ENCODE measurements around the gene HIGD1B. TPM values are rescaled to one million over a fixed set of nuclear protein-coding genes. Genes with fewer than 3 reads are reported as not detected.

HIGD1B gene
- total RNA-seq, 1 donor from 2014 or later = not detected

- TF ChIP-seq, protein P1, sequence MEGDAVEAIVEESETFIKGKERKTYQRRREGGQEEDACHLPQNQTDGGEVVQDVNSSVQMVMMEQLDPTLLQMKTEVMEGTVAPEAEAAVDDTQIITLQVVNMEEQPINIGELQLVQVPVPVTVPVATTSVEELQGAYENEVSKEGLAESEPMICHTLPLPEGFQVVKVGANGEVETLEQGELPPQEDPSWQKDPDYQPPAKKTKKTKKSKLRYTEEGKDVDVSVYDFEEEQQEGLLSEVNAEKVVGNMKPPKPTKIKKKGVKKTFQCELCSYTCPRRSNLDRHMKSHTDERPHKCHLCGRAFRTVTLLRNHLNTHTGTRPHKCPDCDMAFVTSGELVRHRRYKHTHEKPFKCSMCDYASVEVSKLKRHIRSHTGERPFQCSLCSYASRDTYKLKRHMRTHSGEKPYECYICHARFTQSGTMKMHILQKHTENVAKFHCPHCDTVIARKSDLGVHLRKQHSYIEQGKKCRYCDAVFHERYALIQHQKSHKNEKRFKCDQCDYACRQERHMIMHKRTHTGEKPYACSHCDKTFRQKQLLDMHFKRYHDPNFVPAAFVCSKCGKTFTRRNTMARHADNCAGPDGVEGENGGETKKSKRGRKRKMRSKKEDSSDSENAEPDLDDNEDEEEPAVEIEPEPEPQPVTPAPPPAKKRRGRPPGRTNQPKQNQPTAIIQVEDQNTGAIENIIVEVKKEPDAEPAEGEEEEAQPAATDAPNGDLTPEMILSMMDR (IDR thresholded peaks at IDR 0.05) = no peak
- Mint-ChIP-seq H3K36me3 (ENCODE audit: low read depth) (peaks cover 47% of the 10 kb centered on the region), H3K27ac (no peak overlapping the region), H3K27me3 (no peaks in the 10 kb centered on the region), H3K9me3 (no peaks in the 10 kb centered on the region), H3K4me1 (peaks cover 10% of the 10 kb centered on the region), H3K4me3 (no peak overlapping the region)
- ATAC-seq (ENCODE audit: low read depth) = no peak
- ChIA-PET POLR2A (no interaction called here), CTCF (no interaction called here)
- no peak for DNase-seq
- intact Hi-C loops (cut with micrococcal nuclease) = no loop called here
These were observed 1.3 kb downstream of the HIGD1B start for GRCh38 chr17:44848961-44849489.

DNA sequence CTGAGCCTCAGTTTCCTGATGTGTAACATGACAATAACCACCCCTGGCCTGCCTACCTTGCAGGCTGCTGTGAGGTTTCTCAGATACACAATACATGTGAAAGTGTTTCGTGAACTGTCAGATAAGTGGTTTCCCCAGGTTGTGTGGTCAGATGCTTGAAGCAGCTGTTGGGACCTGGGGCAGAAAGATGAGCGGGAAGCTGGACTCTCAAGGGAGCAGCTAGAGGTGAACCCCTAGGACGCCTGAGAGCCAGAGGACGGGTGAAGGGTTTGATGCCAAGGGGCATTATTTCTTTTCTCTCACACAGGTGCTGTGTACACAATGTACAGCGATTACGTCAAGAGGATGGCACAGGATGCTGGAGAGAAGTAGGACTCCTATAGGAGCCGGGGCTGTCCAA is 2.3 kb downstream of the HIGD1B start:
- ATAC-seq (ENCODE audit: low read depth) (no peak), DNase-seq (no peak)
- ChIA-PET POLR2A (no interaction called here), CTCF (no interaction called here)
- no peaks in the 10 kb centered on the region for H3K9me3 Mint-ChIP-seq
- TF ChIP-seq, protein P1 (IDR thresholded peaks at IDR 0.05) = no peak
- peaks cover 57% of the 10 kb centered on the region for H3K36me3 Mint-ChIP-seq (ENCODE audit: low read depth)
- H3K4me1 Mint-ChIP-seq = peaks cover 10% of the 10 kb centered on the region
- no peak overlapping the region for H3K4me3 Mint-ChIP-seq
- H3K27ac Mint-ChIP-seq = peak overlapping the region; percentile 67
- no peaks in the 10 kb centered on the region for H3K27me3 Mint-ChIP-seq
- intact Hi-C loops (cut with micrococcal nuclease) = no loop called here

DNA sequence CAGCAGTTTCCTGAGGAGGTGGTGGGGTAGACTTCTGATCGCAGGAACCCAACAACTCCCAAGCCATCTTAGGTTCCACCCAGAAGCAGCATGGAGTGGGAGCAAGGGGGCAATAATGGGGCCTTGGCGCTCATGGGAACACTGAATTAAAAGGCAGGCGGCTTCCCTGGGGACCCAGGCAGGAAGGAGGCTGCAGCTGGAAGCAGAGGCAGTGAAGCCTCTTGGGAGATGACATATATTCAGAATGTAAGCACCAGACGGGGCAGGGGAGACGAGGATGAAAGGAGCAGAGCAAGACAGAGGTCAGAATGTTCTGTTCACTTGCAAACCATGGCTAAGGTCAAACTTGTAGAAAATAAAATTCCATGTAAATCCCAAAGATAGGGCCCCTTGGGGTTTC is 2.9 kb downstream of the HIGD1B start:
- ChIA-PET CTCF (no interaction called here), POLR2A (no interaction called here)
- Mint-ChIP-seq H3K9me3 (no peaks in the 10 kb centered on the region), H3K27me3 (no peaks in the 10 kb centered on the region), H3K4me3 (no peak overlapping the region), H3K4me1 (peaks cover 10% of the 10 kb centered on the region), H3K36me3 (ENCODE audit: low read depth) (peaks cover 63% of the 10 kb centered on the region), H3K27ac (peak overlapping the region; percentile 67)
- no peak for DNase-seq
- TF ChIP-seq, protein P1 (IDR thresholded peaks at IDR 0.05) = no peak
- intact Hi-C loops (cut with micrococcal nuclease) = no loop called here
- no peak for ATAC-seq (ENCODE audit: low read depth)

DNA sequence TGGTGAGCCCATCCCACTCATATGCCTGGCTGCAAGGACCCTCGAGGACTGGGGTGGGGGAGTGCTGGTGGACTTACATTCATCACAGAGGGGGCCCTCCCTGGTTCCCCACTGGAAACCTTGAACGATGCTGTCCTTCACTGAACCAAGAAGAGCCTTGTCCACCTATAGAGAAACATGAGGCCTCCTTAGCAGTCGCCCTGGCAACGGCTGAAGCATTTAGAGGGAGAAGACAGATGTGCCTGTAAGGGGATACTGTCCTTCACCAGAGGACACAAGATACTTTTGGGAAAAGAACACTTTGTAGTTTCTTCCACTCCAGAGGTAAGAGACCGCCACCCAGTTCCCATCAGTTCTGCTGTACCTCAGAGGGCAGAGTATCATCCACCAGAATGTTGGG is 6.5 kb downstream of the HIGD1B start:
- POLR2A ChIA-PET = no interaction called here
- H3K36me3 Mint-ChIP-seq (ENCODE audit: low read depth) = peaks cover 85% of the 10 kb centered on the region
- H3K4me1 Mint-ChIP-seq = peaks cover 13% of the 10 kb centered on the region
- ATAC-seq (ENCODE audit: low read depth) (no peak), DNase-seq (no peak)
- no peak overlapping the region for H3K4me3 Mint-ChIP-seq
- no peak overlapping the region for H3K27ac Mint-ChIP-seq
- intact Hi-C loops (cut with micrococcal nuclease) = no loop called here
- CTCF ChIA-PET = no interaction called here
- no peaks in the 10 kb centered on the region for H3K9me3 Mint-ChIP-seq
- TF ChIP-seq, protein P1 (IDR thresholded peaks at IDR 0.05) = no peak
- H3K27me3 Mint-ChIP-seq = no peaks in the 10 kb centered on the region

- no peaks in the 10 kb centered on the region for H3K9me3 Mint-ChIP-seq
- H3K4me1 Mint-ChIP-seq = peaks cover 3% of the 10 kb centered on the region
- no peak for DNase-seq
- H3K36me3 Mint-ChIP-seq (ENCODE audit: low read depth) = peaks cover 87% of the 10 kb centered on the region
- no peak for ATAC-seq (ENCODE audit: low read depth)
- TF ChIP-seq, protein P1 (IDR thresholded peaks at IDR 0.05) = no peak
- ChIA-PET CTCF (no interaction called here), POLR2A (no interaction called here)
- no peak overlapping the region for H3K4me3 Mint-ChIP-seq
- H3K27me3 Mint-ChIP-seq = no peaks in the 10 kb centered on the region
- intact Hi-C loops (cut with micrococcal nuclease) = no loop called here
- H3K27ac Mint-ChIP-seq = peak overlapping the region; percentile 24
These were observed 12.0 kb downstream of the HIGD1B start for GRCh38 chr17:44859701-44860100.
